ENCODE data around the gene CCSER2.
A peak's percentile ranks its signal among the peaks of the same experiment; 100 is the strongest.

Gene CCSER2

DNA sequence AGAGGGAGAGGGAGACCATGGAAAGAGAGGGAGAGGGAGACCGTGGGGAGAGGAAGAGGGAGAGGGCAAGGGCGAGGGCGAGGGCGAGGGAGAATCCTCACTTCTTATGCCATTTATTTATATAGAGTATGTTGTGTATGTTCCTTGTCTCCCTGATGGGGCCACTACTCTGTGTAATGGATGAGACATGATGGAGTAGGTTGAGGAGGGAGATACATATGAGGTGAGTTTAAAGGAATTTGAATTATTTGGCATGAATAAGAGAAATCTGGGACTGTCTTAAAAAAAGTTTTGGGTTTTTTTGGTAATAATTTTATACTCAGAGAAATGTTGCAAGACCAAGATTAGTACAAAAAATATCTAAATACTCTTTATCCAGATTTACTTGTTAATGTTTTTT, 20.1 kb downstream of the CCSER2 start:
- DNase-seq (ENCODE audit: low read depth): no peak

DNA sequence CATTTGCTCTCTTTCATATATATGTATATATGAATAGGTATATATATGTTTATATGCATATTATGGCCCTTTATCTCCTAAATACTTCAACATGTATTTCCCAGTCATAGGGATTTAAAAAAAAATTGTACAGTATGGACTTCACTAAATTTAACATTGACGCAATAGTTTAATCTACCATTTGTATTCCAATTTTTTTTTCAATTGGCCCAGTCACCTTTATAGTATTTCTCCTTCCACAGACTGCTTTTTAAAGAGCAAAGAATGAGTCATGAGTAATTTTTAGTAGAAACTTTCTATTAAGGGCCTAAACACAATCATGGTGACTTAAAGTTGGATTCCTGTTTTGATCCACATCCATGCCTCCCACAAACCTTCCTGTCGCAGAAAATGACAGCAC, 20.5 kb downstream of the CCSER2 start:
- DNase-seq (ENCODE audit: low read depth): no peak

DNA sequence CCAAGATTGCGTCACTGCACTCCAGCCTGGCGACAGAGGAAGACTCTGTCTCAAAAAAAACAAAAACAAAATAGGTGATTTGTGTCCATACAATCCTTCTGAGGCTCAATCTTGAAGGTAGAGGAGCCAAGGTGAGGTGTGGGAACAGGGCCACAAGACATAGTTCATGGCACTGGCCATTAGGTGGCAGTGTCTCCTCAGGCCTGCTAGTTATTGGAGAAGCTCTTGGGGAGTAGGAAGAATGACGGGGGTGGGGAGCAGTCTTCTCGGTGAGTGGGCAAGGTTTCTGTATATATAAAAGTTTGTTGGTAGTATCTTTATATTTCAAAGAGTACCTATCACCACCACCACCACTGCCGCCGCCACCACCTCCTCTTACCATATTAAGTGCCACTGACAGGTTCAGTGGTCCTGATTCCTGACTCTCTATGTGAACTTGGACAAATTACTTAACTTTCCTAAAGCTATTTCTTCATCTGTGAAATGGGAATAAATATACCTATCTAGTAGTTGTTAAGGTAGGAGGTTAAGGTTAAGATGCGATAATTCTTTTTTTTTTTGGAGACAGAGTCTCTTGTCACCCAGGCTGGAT, 24.0 kb downstream of the CCSER2 start:
- DNase-seq (ENCODE audit: low read depth): no peak

DNA sequence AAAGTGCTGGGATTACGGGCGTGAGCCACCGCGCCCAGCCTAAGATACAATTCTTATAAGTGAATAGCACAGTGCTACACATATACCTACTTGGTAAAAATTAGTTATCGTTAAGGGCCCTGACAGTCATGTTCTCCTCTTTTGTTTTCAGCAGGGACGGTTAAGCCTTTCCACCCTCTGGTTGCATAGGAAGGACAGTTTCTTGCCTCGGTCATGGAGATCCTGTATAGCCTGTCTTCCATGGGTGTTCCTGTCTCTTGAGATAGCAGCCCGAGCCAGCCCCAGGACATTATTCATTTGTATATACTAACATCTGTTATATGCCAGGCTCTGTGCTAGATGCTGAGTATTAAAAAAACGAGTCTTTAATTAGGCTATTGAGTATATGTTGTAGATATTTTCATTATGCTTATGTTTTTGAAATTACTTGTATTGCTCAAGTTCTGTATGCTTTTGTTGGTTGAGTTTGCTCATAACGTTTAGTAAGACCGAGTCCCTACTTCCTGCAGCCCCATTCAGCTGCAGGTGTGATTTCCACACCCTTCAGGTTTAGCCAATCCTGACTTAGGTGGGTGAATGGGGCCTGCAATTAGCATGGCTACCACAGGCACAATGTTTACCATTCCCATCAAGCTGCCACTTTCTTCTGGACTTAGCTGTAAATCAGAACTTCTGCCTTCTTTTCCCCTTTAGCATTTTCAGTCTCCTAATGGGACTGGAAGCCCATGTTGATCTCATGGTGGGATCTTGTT, 24.8 kb downstream of the CCSER2 start:
- no peak for DNase-seq (ENCODE audit: low read depth)

DNA sequence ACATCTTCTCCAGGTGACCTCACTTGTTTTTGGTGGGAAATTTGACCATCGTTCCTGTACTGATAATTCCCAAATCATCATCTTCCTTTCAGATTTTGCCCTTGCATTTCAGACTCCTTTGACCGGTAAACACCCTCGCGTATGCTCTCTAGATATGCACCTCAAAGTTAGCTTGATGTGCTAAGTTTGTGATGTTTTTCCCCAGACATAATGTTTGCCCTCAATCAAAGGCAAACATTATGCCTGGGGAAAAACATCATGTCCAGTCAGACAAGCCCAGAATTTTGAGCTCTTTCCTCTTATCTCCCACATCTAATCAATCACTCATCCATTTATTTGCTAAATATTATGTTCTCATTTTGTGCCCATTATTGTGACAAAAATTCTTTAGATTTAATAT, 26.2 kb downstream of the CCSER2 start:
- DNase-seq (ENCODE audit: low read depth): no peak

DNA sequence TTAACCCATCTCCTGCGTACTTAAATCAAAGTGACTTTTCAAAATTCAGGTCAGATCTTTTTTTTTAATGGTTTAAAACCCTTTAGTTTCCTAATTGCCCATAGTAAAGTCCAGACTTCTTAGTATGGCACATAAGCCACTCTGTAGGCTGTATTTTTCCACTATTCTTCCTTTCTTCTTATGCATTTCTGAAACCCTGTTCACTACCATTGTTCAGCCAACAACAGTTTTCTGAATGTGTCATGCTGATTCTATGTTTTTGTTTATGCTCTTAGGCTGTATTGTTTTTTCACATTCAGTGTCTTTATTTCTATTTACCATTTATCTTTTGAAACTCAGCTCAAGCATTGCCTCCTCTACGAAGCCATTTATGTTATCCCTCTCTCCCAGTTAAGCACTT, 26.7 kb downstream of the CCSER2 start:
- no peak for DNase-seq (ENCODE audit: low read depth)

DNA sequence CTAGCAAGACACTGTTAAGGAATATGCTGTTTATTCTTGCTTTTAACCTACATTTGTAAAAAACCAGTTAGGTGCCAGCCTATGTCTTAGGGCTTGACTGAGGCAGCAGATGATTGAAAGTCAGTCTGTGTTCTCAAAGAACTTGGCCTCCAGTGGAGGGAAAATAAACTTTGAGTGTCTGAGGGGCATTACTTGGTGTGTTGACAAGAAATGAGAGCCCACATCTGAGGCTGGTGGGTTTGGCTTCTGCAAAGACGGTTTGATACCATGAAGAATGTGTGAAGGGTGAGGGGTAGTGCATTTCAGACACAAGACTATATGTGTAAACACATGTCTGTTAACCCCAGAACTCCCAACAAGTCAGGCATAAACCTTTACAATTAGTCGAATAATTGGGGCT, 28.5 kb downstream of the CCSER2 start:
- no peak for DNase-seq (ENCODE audit: low read depth)

DNA sequence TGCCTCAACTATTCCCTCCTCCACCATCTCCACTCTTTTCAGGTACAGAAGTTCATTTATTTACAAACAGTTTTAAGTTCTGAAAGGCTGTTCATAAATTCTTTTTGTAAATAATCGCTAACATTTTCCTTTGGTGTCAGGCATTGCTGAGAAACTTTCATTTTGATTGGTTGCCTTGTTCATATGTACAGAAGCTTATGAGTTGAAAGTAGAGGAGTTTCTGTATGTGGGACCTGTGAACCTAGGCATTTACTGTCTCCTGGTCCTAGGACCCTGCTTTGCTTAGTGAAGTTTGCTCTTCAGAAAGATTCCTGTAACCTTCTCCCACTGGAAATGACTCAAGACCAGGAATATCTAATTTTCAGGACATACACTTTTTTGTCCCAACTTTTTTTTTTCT, 30.4 kb downstream of the CCSER2 start:
- no peak for DNase-seq (ENCODE audit: low read depth)

DNA sequence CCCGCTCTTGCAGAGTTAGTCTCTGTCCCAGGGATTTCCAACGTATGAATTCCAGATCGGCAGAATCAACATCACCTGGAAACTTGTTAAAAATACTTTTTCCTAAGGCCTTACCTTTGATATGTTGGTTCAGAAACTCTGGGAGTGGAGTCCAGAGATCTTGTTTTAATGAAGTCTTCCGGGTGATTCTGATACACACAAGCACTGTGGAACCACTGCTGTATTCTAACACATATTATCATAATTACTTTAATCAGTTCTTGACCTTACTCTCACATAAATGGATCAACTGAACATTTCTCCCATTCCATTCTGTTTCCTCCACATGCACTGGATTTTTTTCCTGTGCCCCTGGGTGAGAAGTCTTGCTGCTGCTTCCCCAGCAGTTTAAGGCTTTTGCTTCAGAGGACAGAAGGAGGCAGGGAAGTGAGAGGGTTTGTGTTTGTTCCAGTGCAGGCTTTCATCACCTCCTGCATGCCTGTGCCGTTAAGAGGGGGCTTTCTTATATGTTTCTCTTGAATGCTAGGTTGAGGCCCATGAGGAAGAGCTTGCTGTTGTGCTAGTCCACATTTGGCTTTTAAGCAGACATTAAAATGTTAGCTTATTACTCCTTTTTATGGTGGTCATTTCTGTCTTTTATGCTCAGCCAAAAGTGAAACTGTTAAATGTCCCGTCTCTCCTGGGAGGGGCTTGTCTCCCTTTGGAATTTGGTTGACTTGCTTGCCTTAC, 32.4 kb downstream of the CCSER2 start:
- no peak for DNase-seq (ENCODE audit: low read depth)

DNA sequence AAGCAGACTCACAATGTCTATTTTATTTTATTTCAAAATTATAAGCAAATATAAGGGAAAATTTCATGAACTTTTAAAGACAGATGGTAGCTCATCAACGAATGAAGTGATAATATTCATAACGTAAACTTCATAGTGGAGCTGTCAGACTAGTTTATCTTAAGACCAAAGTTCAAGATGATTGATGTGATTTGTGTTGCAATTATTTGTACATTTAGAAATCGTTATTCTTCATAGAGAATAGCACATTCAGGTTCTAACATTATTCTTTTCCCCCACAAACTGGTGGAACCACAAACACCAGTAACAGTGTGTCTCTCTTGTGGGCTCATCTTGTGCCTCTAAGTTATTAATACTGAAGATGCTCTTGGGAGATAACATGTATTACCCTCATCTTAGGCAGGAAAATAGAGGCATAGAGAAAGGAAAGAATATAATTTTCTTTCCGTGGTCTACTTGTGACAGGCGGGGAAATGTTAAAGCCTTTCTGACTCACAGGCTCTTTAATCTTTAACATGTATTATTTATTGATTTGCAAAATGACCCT, 37.0 kb downstream of the CCSER2 start:
- no peak for DNase-seq (ENCODE audit: low read depth)

DNA sequence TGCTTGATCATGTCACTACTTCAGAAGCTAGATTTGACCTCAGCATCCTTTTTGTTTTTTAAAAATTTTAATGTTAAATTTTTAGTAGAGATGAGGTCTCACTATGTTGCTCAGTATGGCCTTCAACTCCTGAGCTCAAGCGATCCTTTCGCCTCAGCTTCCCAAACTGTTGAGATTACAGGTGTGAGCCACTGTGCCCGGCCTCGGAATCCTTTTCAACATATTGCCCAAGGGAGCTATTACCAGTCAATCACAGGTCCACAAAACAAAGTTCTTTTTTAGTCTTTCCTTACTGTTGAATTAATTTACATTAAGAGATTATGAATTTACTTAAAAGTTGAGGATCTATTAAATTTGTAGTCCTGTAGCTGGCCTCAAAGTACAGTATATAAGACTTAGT, 37.7 kb downstream of the CCSER2 start:
- DNase-seq (ENCODE audit: low read depth): no peak

DNA sequence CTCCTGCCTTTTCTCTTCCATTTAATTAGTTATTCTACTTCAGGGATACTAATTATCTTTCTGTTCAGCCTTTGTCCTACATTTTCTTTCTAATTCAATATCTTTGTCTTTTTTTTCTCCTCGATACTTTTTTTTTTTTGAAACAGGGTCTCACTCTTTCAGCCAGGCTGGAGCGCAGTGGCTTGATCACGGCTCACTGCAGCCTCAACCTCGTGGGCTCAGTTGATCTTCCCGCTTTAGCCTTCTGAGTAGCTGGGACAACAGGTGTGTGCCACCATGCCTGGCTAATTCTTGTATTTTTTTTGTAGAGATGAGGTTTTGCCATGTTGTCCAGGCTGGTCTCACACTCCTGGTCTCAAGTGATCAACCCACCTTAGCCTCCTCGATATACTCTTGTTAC, 38.9 kb downstream of the CCSER2 start:
- no peak for DNase-seq (ENCODE audit: low read depth)

DNA sequence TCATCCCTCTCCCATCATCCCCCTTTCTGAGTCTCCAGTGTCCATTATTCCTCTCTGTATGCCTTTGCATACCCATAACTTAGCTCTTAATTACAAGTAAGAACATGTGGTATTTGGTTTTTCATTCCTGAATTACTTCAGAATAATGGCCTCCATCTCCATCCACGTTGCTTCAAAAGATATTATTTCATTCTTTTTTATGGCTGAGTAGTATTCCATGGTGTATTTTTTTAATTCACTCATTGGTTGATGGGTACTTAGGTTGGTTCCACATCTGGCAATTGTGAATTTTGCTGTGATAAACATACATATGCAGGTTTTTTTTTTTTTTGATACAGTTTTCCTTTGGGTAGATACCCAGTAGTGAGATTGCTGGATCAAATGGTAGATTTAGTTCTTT, 40.4 kb downstream of the CCSER2 start:
- DNase-seq (ENCODE audit: low read depth): no peak

DNA sequence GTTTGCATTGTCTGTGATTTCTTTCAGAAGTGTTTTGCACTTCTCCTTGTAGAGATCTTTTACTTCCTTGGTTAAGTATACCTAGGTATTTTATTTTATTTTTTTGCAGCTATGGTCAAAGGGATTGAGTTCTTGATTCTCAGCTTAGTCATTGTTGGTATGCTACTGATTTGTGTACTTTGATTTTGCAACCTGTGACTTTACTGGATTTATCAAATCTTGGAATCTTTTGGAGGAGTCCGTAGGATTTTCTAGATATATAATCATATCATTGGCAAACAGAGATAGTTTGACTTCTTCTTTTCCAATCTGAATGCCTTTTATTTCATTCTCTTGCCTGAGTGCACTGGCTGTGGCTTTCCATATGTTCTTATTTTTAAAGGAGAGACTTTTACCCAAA, 41.9 kb downstream of the CCSER2 start:
- no peak for DNase-seq (ENCODE audit: low read depth)

DNA sequence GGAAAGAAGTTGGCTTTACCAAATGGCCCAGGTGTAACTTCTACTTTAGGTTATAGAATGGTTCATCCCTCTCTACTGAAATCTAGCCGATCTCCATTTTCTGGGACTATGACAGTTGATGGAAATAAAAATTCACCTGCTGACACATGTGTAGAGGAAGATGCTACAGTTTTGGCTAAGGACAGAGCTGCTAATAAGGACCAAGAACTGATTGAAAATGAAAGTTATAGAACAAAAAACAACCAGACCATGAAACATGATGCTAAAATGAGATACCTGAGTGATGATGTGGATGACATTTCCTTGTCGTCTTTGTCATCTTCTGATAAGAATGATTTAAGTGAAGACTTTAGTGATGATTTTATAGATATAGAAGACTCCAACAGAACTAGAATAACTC, 43.6 kb downstream of the CCSER2 start:
- no peak for DNase-seq (ENCODE audit: low read depth)

DNA sequence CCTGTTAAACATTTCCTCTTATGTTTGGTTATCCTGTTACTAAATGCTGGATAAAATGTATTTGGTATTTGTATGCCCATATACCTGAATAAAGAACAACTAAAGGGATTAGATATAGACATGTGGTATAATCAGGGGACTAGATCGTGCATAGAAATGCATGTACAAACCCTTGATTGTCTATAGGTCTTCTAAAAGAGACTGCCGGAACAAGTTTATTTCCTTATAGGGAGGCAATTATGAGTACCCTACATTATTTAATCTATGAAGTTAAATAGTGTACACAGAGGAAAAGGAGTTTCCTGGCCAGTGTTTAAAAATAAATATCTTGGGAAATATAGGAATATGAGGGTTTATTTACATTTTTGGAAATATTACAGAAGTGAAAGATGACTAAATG, 44.6 kb downstream of the CCSER2 start:
- no peak for DNase-seq (ENCODE audit: low read depth)

DNA sequence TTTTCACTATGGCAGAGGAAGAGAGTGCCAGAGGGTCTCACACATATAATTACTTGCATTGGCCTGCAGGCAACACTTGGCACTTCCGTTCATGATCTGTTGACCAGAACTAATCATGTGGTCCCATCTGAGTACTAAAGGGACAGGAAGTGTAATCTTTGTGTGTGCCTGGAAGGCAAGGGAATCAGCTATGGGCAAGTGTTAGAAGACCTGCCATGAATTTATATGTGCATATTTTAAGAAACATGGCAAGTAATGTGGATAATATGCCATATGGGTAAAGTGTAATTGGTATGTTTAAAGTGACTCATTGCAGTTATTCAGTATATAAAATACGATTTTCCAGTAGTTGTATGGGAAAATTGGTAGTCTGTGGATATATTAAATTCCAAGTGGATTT, 46.1 kb downstream of the CCSER2 start:
- no peak for DNase-seq (ENCODE audit: low read depth)

DNA sequence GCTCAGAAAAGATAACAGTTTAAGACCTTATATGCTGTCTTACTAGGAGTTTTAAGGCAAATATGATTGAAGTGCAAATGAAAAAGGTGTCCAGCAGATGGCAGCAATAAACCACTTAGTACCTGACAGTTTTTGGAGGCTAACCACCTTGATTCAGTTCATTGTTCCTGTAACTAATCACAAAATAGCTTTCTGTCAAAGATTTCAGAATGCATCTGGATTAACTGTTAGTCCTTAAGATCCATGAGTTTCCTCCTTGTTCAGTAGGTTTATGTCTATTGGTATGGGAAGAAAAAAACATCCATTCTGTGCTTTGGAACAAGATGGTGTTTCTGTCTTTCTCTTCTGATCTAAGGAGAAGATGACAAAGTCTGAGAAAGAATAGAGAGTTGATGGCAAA, 46.6 kb downstream of the CCSER2 start:
- peak; percentile 21 for DNase-seq (ENCODE audit: low read depth)

DNA sequence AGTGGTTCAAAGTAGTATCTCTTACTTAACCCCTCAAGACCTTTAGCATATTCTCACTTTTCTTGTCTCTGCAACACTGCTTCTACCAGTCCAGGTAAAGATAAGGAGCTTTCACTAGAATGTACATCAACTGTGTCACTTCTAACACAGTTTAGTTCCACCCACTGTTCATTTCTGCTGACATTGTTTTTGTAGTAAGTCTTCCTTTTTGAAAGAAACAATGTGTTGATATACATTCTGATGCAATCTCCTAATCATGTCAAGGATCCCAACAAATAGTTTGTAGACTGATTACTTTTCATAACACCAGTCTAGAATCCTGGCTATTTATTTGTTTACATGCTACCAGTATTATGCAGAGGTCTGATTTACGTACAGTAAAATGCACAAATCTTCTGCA, 47.5 kb downstream of the CCSER2 start:
- no peak for DNase-seq (ENCODE audit: low read depth)

DNA sequence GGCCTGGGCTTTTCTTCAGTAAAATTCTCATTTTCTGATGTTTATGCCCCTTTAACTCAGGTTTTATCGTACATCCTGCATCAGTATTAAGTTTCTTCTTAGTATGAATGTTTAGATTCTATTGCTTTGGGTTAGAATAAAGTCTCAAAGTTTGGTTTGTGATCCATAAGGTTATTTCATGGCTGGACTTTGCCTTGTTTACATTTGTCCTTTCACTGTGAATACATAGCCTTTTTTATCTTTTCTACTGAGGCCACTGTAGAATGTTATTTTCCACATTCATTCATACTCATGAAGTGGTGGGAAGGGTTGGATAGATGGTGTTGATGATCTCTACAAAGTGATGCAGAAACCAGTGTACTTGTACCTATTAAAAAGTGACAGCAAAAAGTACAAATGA, 59.8 kb downstream of the CCSER2 start:
- no peak for DNase-seq (ENCODE audit: low read depth)

DNA sequence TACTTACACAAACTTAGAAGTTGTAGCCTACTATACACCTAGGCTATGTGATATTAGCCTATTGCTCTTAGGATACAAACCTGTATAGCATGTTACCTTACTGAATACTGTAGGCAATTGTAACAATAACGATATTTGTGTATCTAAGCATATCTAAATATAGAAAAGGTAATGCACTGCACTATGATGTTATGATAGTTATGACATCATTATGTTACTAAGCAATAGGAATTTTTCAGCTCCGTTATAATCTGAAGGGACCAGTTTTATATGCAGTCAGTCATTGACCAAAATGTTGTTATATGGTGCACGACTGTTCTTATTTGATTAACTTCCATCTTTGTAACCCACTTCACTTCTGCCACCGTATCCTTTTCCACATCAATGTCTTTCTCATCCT, 62.0 kb downstream of the CCSER2 start:
- no peak for DNase-seq (ENCODE audit: low read depth)

DNA sequence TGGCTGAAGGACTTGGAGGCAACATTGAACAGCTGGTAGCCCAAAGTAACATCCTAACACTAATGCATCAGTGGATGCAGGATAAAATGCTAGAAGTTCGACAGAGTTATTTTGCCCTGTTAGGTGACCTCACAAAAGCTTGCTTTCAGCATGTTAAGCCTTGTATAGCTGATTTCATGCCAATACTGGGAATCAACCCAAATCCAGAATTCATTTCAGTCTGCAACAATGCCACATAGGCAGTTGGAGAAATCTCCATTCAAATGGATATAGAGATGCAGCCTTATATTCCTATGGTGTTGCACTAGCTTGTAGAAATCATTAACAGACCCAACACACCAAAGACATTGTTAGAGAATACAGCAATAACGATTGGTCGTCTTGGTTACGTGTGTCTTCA, 62.9 kb downstream of the CCSER2 start:
- no peak for DNase-seq (ENCODE audit: low read depth)

DNA sequence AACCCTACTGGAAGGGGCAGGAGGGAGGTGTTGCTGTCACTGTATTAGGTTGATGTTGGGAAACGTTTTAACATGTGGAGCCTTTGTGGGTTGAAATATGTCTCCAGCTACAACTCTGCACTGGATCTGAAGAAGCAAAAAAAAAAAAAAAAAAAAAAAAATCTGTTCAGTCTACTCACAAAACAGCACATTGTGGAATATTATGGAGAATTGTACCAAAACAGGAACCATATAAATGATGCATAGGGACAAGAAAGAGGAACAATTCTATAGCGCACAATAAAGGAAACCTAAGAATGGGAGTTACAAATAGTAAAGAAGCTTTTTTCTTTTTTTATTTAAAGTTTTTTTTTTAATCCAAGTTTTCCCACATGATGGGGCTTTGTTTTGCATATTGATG, 63.8 kb downstream of the CCSER2 start:
- DNase-seq (ENCODE audit: low read depth): no peak

Data from CMK (cell line).